Hepatocyte (in vitro differentiated cells): Measurements from ENCODE around the gene DDX10. TPM values are rescaled to one million over a fixed set of nuclear protein-coding genes. Genes with fewer than 3 reads are reported as not detected.

ENCODE experiments used
- DNase-seq: peaks from one replicate; pipeline ENCODE4 v3.0.0-alpha.2; 2016; ENCODE audit warnings: low spot score
- H2AFZ ChIP-seq: fragments of 200-600 bp; sonication (generic); 2 replicates; pipeline ENCODE4 v1.6.0; 2016; ENCODE audit warnings: antibody characterized with exemption, mild to moderate bottlenecking
- H3K27ac ChIP-seq: fragments of 200-600 bp; sonication (generic); 2 replicates; pipeline ENCODE4 v1.5.1; 2016; ENCODE audit warnings: mild to moderate bottlenecking
- H3K27me3 ChIP-seq: fragments of 200-600 bp; sonication (generic); 2 replicates; pipeline ENCODE4 v1.6.1; 2016
- H3K36me3 ChIP-seq: fragments of 200-600 bp; sonication (generic); replicated peaks from 2 replicates; pipeline ENCODE4 v1.5.1; 2016; ENCODE audit warnings: low read depth; ENCODE audit not compliant: insufficient read depth
- H3K4me1 ChIP-seq: fragments of 200-600 bp; sonication (generic); 2 replicates; pipeline ENCODE4 v1.5.1; 2016; ENCODE audit warnings: mild to moderate bottlenecking, moderate library complexity; ENCODE audit not compliant: insufficient read depth
- H3K4me2 ChIP-seq: fragments of 200-600 bp; sonication (generic); 2 replicates; pipeline ENCODE4 v1.6.0; 2016
- H3K4me3 ChIP-seq: fragments of 200-600 bp; sonication (generic); 2 replicates; pipeline ENCODE4 v1.5.1; 2016; ENCODE audit warnings: mild to moderate bottlenecking
- H3K79me2 ChIP-seq: fragments of 200-600 bp; sonication (generic); 2 replicates; pipeline ENCODE4 v1.6.0; 2017; ENCODE audit warnings: mild to moderate bottlenecking
- H3K9me2 ChIP-seq: fragments of 200-600 bp; sonication (generic); replicated peaks from 2 replicates; pipeline ENCODE4 v1.6.0; 2017; ENCODE audit warnings: mild to moderate bottlenecking; ENCODE audit not compliant: insufficient read depth
- H3K9me3 ChIP-seq: fragments of 200-600 bp; sonication (generic); 2 replicates; pipeline ENCODE4 v1.5.1; 2016; ENCODE audit warnings: low read depth, mild to moderate bottlenecking
- H4K20me1 ChIP-seq: fragments of 200-600 bp; sonication (generic); 2 replicates; pipeline ENCODE4 v1.6.0; 2016; ENCODE audit warnings: mild to moderate bottlenecking; ENCODE audit not compliant: insufficient read depth, poor library complexity, severe bottlenecking
- EZH2 ChIP-seq: fragments of 200-600 bp; sonication (generic); IDR thresholded peaks from 2 replicates; pipeline ENCODE4 v1.6.1; 2016; ENCODE audit warnings: antibody characterized with exemption, mild to moderate bottlenecking, borderline replicate concordance
- EZH2phosphoT487 ChIP-seq: fragments of 200-600 bp; sonication (generic); IDR thresholded peaks from one replicate; pipeline ENCODE4 v1.6.1; 2018; ENCODE audit warnings: antibody characterized with exemption, mild to moderate bottlenecking, low read depth, moderate library complexity; ENCODE audit not compliant: unreplicated experiment, severe bottlenecking
- WGBS: methylation state at CpG from one replicate; pipeline ENCODE4 v1.1.6; 2016; ENCODE audit warnings: low lambda C conversion rate; ENCODE audit errors: missing lambda C conversion rate; 5-methylcytosine and 5-hydroxymethylcytosine counted together
- polyA plus RNA-seq: library from polyadenylated mRNA; unstranded; fragments of >200 nt; fragmentation: Nextera tagmentation; extraction: Ambion mirVana; gene quantifications from 2 replicates; pipeline ENCODE4 v1.2.1, GENCODE V29; 2016
- total RNA-seq: library from RNA; depleted of rRNA; stranded (reverse); fragments of >200 nt; gene quantifications from 2 replicates; pipeline ENCODE4 v1.2.3, GENCODE V29; 2014
- TF ChIP-seq, protein P1 (sequence below): fragments of 200-600 bp; sonication (generic); IDR thresholded peaks from 2 replicates; pipeline ENCODE4 v1.5.1; 2016; ENCODE audit warnings: antibody characterized with exemption, mild to moderate bottlenecking; ENCODE audit not compliant: poor library complexity

Gene DDX10
- total and polyA plus RNA-seq, 2 experiments from 2014 or later = 9.6 to 13.9 TPM

DNA sequence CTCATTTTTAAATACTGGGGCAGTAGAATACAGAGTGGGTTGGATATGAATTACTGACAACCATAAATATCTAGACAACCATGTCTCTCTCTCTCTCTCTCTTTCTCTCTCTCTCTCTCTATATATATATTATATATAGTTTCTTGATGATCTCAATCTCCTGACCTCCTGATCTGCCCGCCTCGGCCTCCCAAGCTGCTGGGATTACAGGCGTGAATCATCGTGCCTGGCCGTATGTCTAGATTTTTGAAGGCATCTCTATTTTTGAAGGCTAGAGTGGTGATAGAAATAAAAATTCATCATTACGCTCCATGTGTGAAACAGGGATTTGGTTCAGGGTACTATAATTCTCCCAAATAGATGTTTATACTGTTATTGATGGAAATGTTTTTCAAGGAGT is 84.1 kb downstream of the DDX10 start:
- no peaks in the 10 kb centered on the region for H3K36me3 ChIP-seq
- H3K9me2 ChIP-seq = no peaks in the 10 kb centered on the region
- peaks cover 4% of the 10 kb centered on the region for H3K4me1 ChIP-seq
- no peaks in the 10 kb centered on the region for H3K27me3 ChIP-seq
- TF ChIP-seq EZH2 (no peak), EZH2phosphoT487 (no peak)
- TF ChIP-seq, protein P1, sequence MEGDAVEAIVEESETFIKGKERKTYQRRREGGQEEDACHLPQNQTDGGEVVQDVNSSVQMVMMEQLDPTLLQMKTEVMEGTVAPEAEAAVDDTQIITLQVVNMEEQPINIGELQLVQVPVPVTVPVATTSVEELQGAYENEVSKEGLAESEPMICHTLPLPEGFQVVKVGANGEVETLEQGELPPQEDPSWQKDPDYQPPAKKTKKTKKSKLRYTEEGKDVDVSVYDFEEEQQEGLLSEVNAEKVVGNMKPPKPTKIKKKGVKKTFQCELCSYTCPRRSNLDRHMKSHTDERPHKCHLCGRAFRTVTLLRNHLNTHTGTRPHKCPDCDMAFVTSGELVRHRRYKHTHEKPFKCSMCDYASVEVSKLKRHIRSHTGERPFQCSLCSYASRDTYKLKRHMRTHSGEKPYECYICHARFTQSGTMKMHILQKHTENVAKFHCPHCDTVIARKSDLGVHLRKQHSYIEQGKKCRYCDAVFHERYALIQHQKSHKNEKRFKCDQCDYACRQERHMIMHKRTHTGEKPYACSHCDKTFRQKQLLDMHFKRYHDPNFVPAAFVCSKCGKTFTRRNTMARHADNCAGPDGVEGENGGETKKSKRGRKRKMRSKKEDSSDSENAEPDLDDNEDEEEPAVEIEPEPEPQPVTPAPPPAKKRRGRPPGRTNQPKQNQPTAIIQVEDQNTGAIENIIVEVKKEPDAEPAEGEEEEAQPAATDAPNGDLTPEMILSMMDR = no peak
- H3K79me2 ChIP-seq = no peaks in the 10 kb centered on the region
- no peak for DNase-seq
- no peaks in the 10 kb centered on the region for H4K20me1 ChIP-seq
- no peak overlapping the region for H3K4me3 ChIP-seq
- H2AFZ ChIP-seq = no peak overlapping the region
- no peak overlapping the region for H3K4me2 ChIP-seq
- H3K9me3 ChIP-seq = no peaks in the 10 kb centered on the region
- 88% methylated on average over 6 of the region's 6 CpGs for WGBS
- no peak overlapping the region for H3K27ac ChIP-seq

DNA sequence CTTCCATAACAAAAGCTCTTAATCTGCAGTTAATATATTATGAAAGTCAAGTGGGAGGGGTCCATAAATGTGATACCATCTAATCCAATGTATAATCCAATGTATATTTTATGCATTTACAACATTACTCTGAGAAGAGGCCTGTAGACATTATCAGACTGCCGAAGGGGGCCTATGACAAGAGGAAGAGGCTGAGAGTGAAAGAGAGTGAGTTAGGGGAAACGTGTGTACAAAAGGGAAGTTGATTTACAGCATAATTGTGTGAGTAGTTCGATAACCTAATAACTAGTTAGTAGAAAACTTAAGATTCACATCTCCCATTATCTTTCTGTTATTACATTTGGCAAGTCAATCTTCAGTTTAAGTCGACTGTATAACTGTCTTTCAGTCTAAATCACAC is 86.6 kb downstream of the DDX10 start:
- H3K4me3 ChIP-seq = no peak overlapping the region
- no peak overlapping the region for H2AFZ ChIP-seq
- H3K27me3 ChIP-seq = no peaks in the 10 kb centered on the region
- no peaks in the 10 kb centered on the region for H4K20me1 ChIP-seq
- no peak for DNase-seq
- H3K27ac ChIP-seq = no peak overlapping the region
- 92% methylated on average over 4 of the region's 4 CpGs for WGBS
- no peaks in the 10 kb centered on the region for H3K9me2 ChIP-seq
- no peak overlapping the region for H3K4me2 ChIP-seq
- no peak for TF ChIP-seq EZH2
- TF ChIP-seq, protein P1 = no peak
- peaks cover 4% of the 10 kb centered on the region for H3K4me1 ChIP-seq
- H3K36me3 ChIP-seq = no peaks in the 10 kb centered on the region
- H3K9me3 ChIP-seq = no peaks in the 10 kb centered on the region
- no peaks in the 10 kb centered on the region for H3K79me2 ChIP-seq

- Histone ChIP-seq H3K36me3 (no peaks in the 10 kb centered on the region), H3K27me3 (no peaks in the 10 kb centered on the region), H3K4me2 (no peak overlapping the region), H3K79me2 (no peaks in the 10 kb centered on the region), H3K4me1 (peaks cover 4% of the 10 kb centered on the region), H3K9me3 (no peaks in the 10 kb centered on the region), H4K20me1 (no peaks in the 10 kb centered on the region), H2AFZ (no peak overlapping the region), H3K9me2 (no peaks in the 10 kb centered on the region), H3K4me3 (no peak overlapping the region), H3K27ac (no peak overlapping the region)
- TF ChIP-seq, protein P1 = no peak
- TF ChIP-seq EZH2 (no peak), EZH2phosphoT487 (no peak)
- DNase-seq = no peak
These were observed 87.5 kb downstream of the DDX10 start for GRCh38 chr11:108752297-108752751.
